SK-N-SH (cell line): Measurements from ENCODE around the gene ZFP36L1. TPM values are rescaled to one million over a fixed set of nuclear protein-coding genes. Genes with fewer than 3 reads are reported as not detected.

Experiments used
- CTCF ChIA-PET: fragments of 300-600, 350-600 bp; formaldehyde crosslinking; extraction: SDS; loops from one replicate; lab custom pipeline; 2021; lab: Yijun Ruan, JAX
- POLR2A ChIA-PET: fragments of 350-600 bp; sonication (Branson Sonifier 250); formaldehyde crosslinking; extraction: SDS; loops from one replicate; lab custom pipeline; 2020; ENCODE audit warnings: antibody characterized with exemption, inconsistent platforms; lab: Yijun Ruan, JAX
- DNase-seq: peaks from one replicate; pipeline ENCODE4 v3.0.0; 2012
- H2AFZ ChIP-seq: fragments of 200-600 bp; sonication (generic); 2 replicates; pipeline ENCODE4 v1.8.1; 2016; ENCODE audit warnings: antibody characterized with exemption, mild to moderate bottlenecking, low read depth
- H3F3A ChIP-seq: fragments of 200-600 bp; sonication (generic); replicated peaks from 2 replicates; pipeline ENCODE3; 2016; ENCODE audit warnings: antibody characterized with exemption, mild to moderate bottlenecking; ENCODE audit not compliant: insufficient read depth
- H3K27ac ChIP-seq, 2 experiments: fragments of 200-500 bp in 1 of 2; fragments of 200-600 bp in 1 of 2; sonication (Bioruptor generic) in 1 of 2; sonication (generic), shearing (Covaris generic) in 1 of 2; 2 replicates each; pipeline versions ENCODE4 v1.5.1 to v1.6.1; 2014 to 2016; ENCODE audit warnings: low read depth in 2 of 2, inconsistent platforms in 1 of 2, low read length in 1 of 2, mild to moderate bottlenecking in 1 of 2, mixed read lengths in 1 of 2
- H3K27me3 ChIP-seq: fragments of 200-600 bp; sonication (generic), shearing (Covaris generic); 2 replicates; pipeline ENCODE4 v1.6.1; 2016; ENCODE audit warnings: mixed run types; ENCODE audit not compliant: insufficient read depth
- H3K36me3 ChIP-seq, 2 experiments: fragments of 200-500 bp in 1 of 2; fragments of 200-600 bp in 1 of 2; sonication (Bioruptor generic) in 1 of 2; sonication (generic) in 1 of 2; replicated peaks in 1 of 2; 2 replicates each; pipeline versions ENCODE3 to v1.5.1; 2014 to 2016; ENCODE audit warnings: low read length in 1 of 2, mild to moderate bottlenecking in 1 of 2; ENCODE audit not compliant: insufficient read depth in 2 of 2, control insufficient read depth in 1 of 2
- H3K4me1 ChIP-seq, 2 experiments: fragments of 200-500 bp in 1 of 2; fragments of 200-600 bp in 1 of 2; sonication (Bioruptor generic) in 1 of 2; sonication (generic), shearing (Covaris generic) in 1 of 2; 2 replicates each; pipeline versions ENCODE4 v1.5.1 to v1.6.1; 2014 to 2016; ENCODE audit warnings: low read depth in 1 of 2, low read length in 1 of 2, mixed run types in 1 of 2; ENCODE audit not compliant: insufficient read depth in 2 of 2, control insufficient read depth in 1 of 2
- H3K4me2 ChIP-seq: fragments of 200-600 bp; sonication (generic), shearing (Covaris generic); 2 replicates; pipeline ENCODE4 v1.6.1; 2017; ENCODE audit warnings: mixed run types
- H3K4me3 ChIP-seq, 2 experiments: fragments of 200-500 bp in 1 of 2; fragments of 200-600 bp in 1 of 2; sonication (Bioruptor generic) in 1 of 2; sonication (generic), shearing (Covaris generic) in 1 of 2; 2 replicates each; pipeline versions ENCODE4 v1.5.1 to v1.8.1; 2014 to 2016; ENCODE audit warnings: low read depth in 2 of 2, inconsistent platforms in 1 of 2, low read length in 1 of 2, mild to moderate bottlenecking in 1 of 2, mixed read lengths in 1 of 2, moderate library complexity in 1 of 2
- H3K79me2 ChIP-seq: fragments of 200-600 bp; sonication (generic); 2 replicates; pipeline ENCODE4 v1.8.1; 2017; ENCODE audit warnings: mild to moderate bottlenecking; ENCODE audit not compliant: insufficient read depth
- H3K9ac ChIP-seq: fragments of 200-600 bp; sonication (generic); 2 replicates; pipeline ENCODE4 v1.6.1; 2017; ENCODE audit warnings: mixed run types
- H3K9me2 ChIP-seq: fragments of 200-600 bp; sonication (generic); 2 replicates; pipeline ENCODE4 v1.6.1; 2017; ENCODE audit warnings: mixed run types
- H3K9me3 ChIP-seq: fragments of 200-600 bp; sonication (generic); 2 replicates; pipeline ENCODE4 v1.6.1; 2017; ENCODE audit warnings: mixed run types, mild to moderate bottlenecking, moderate library complexity
- H4K20me1 ChIP-seq: fragments of 200-600 bp; sonication (generic); 2 replicates; pipeline ENCODE4 v1.6.1; 2017; ENCODE audit warnings: mild to moderate bottlenecking, mixed run types; ENCODE audit not compliant: insufficient read depth
- CHD2 ChIP-seq: fragments of 150-350 bp; IDR thresholded peaks from 2 replicates; pipeline ENCODE4 v1.6.1; 2018; ENCODE audit warnings: low read length; ENCODE audit not compliant: partially characterized antibody
- ELF1 ChIP-seq: IDR thresholded peaks from 2 replicates; pipeline ENCODE4 v1.4.0; 2012
- FOXM1 ChIP-seq: IDR thresholded peaks from 2 replicates; pipeline ENCODE4 v1.4.0; 2012; ENCODE audit warnings: low read depth, mild to moderate bottlenecking
- GABPA ChIP-seq: IDR thresholded peaks from 2 replicates; pipeline ENCODE4 v1.4.0; 2012; ENCODE audit warnings: low read depth, mild to moderate bottlenecking
- MEF2A ChIP-seq: IDR thresholded peaks from 2 replicates; pipeline ENCODE4 v1.4.0; 2012; ENCODE audit warnings: low read depth, borderline replicate concordance
- NRF1 ChIP-seq: IDR thresholded peaks from 2 replicates; pipeline ENCODE4 v1.6.1; 2012; ENCODE audit warnings: low read depth, mild to moderate bottlenecking, low read length
- RXRA ChIP-seq: IDR thresholded peaks from 2 replicates; pipeline ENCODE4 v1.4.0; 2012; ENCODE audit warnings: low read depth, mild to moderate bottlenecking, borderline replicate concordance
- SIN3A ChIP-seq: IDR thresholded peaks from 2 replicates; pipeline ENCODE4 v1.6.1; 2012; ENCODE audit warnings: low read depth, mild to moderate bottlenecking, low read length, moderate library complexity, borderline replicate concordance
- TEAD4 ChIP-seq: IDR thresholded peaks from 2 replicates; pipeline ENCODE4 v1.4.0; 2012; ENCODE audit warnings: mild to moderate bottlenecking, borderline replicate concordance; ENCODE audit not compliant: insufficient read depth
- USF2 ChIP-seq: fragments of 150-350 bp; IDR thresholded peaks from 2 replicates; pipeline ENCODE4 v1.6.1; 2017; ENCODE audit warnings: antibody characterized with exemption, low read length, low read depth, borderline replicate concordance
- YY1 ChIP-seq: IDR thresholded peaks from 2 replicates; pipeline ENCODE4 v1.4.0; 2012; ENCODE audit warnings: low read depth, mild to moderate bottlenecking
- polyA plus RNA-seq, 3 experiments: library from polyadenylated mRNA; depleted of rRNA; stranded (reverse); fragments of >200 nt; gene quantifications; 2 replicates each; pipeline ENCODE4 v1.2.3, GENCODE V29; 2012
- TF ChIP-seq, protein P1 (sequence below): fragments of 150-350 bp; IDR thresholded peaks from 2 replicates; pipeline ENCODE4 v1.6.1; 2016; ENCODE audit warnings: mild to moderate bottlenecking, low read depth, low read length
- TF ChIP-seq, protein P2 (sequence below): IDR thresholded peaks from 2 replicates; pipeline ENCODE4 v1.4.0; 2012; ENCODE audit warnings: low read depth, borderline replicate concordance
- TF ChIP-seq, protein P3 (sequence below): IDR thresholded peaks from 2 replicates; pipeline ENCODE4 v1.6.1; 2012; ENCODE audit warnings: mild to moderate bottlenecking, low read depth, low read length, moderate library complexity

Gene ZFP36L1
- polyA plus RNA-seq, 1 of the 3 experiments (the other 2 are of a cell fraction), result 16.5 TPM

GRCh38 chr14:68828698-68829097 lies 35.8 kb upstream of the ZFP36L1 start:
- ChIA-PET CTCF (interaction anchor here (0.5 to 3.8 kb wide), 6 partner anchors 12 to 776 kb away, joined by 3 to 22 read pairs (median 6); no protein-coding TSS in a partner anchor), POLR2A (no interaction called here)
- no peaks in the 10 kb centered on the region for H3K9me2 ChIP-seq
- H3K9me3 ChIP-seq, result no peaks in the 10 kb centered on the region
- no peak for TF ChIP-seq USF2
- no peak for TF ChIP-seq ELF1
- no peak for TF ChIP-seq MEF2A
- no peak for TF ChIP-seq YY1
- no peak for TF ChIP-seq CHD2
- TF ChIP-seq NRF1, result no peak
- TF ChIP-seq, protein P1, sequence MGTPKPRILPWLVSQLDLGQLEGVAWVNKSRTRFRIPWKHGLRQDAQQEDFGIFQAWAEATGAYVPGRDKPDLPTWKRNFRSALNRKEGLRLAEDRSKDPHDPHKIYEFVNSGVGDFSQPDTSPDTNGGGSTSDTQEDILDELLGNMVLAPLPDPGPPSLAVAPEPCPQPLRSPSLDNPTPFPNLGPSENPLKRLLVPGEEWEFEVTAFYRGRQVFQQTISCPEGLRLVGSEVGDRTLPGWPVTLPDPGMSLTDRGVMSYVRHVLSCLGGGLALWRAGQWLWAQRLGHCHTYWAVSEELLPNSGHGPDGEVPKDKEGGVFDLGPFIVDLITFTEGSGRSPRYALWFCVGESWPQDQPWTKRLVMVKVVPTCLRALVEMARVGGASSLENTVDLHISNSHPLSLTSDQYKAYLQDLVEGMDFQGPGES, result no peak
- no peak for TF ChIP-seq SIN3A
- no peak for TF ChIP-seq TEAD4
- TF ChIP-seq, protein P2, sequence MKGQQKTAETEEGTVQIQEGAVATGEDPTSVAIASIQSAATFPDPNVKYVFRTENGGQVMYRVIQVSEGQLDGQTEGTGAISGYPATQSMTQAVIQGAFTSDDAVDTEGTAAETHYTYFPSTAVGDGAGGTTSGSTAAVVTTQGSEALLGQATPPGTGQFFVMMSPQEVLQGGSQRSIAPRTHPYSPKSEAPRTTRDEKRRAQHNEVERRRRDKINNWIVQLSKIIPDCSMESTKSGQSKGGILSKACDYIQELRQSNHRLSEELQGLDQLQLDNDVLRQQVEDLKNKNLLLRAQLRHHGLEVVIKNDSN, result no peak
- no peak for TF ChIP-seq FOXM1
- TF ChIP-seq GABPA, result no peak
- TF ChIP-seq, protein P3, sequence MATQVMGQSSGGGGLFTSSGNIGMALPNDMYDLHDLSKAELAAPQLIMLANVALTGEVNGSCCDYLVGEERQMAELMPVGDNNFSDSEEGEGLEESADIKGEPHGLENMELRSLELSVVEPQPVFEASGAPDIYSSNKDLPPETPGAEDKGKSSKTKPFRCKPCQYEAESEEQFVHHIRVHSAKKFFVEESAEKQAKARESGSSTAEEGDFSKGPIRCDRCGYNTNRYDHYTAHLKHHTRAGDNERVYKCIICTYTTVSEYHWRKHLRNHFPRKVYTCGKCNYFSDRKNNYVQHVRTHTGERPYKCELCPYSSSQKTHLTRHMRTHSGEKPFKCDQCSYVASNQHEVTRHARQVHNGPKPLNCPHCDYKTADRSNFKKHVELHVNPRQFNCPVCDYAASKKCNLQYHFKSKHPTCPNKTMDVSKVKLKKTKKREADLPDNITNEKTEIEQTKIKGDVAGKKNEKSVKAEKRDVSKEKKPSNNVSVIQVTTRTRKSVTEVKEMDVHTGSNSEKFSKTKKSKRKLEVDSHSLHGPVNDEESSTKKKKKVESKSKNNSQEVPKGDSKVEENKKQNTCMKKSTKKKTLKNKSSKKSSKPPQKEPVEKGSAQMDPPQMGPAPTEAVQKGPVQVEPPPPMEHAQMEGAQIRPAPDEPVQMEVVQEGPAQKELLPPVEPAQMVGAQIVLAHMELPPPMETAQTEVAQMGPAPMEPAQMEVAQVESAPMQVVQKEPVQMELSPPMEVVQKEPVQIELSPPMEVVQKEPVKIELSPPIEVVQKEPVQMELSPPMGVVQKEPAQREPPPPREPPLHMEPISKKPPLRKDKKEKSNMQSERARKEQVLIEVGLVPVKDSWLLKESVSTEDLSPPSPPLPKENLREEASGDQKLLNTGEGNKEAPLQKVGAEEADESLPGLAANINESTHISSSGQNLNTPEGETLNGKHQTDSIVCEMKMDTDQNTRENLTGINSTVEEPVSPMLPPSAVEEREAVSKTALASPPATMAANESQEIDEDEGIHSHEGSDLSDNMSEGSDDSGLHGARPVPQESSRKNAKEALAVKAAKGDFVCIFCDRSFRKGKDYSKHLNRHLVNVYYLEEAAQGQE, result no peak
- no peak for TF ChIP-seq RXRA
- H3K79me2 ChIP-seq, result no peaks in the 10 kb centered on the region
- no peaks in the 10 kb centered on the region; a peak in 1 of 4 replicates for H3K4me1 ChIP-seq
- H3K36me3 ChIP-seq, result peaks cover 0 to 4% of the 10 kb centered on the region in 2 experiments
- H3K9ac ChIP-seq, result no peak overlapping the region
- H3F3A ChIP-seq, result peaks cover 4% of the 10 kb centered on the region
- H4K20me1 ChIP-seq, result no peaks in the 10 kb centered on the region
- no peak overlapping the region for H3K4me3 ChIP-seq
- H3K4me2 ChIP-seq, result no peak overlapping the region
- no peak for DNase-seq
- H2AFZ ChIP-seq, result no peak overlapping the region
- H3K27ac ChIP-seq, result no peak overlapping the region
- no peaks in the 10 kb centered on the region for H3K27me3 ChIP-seq
